Measurements from ENCODE around the gene DUSP1.

The DUSP1 gene

DNA sequence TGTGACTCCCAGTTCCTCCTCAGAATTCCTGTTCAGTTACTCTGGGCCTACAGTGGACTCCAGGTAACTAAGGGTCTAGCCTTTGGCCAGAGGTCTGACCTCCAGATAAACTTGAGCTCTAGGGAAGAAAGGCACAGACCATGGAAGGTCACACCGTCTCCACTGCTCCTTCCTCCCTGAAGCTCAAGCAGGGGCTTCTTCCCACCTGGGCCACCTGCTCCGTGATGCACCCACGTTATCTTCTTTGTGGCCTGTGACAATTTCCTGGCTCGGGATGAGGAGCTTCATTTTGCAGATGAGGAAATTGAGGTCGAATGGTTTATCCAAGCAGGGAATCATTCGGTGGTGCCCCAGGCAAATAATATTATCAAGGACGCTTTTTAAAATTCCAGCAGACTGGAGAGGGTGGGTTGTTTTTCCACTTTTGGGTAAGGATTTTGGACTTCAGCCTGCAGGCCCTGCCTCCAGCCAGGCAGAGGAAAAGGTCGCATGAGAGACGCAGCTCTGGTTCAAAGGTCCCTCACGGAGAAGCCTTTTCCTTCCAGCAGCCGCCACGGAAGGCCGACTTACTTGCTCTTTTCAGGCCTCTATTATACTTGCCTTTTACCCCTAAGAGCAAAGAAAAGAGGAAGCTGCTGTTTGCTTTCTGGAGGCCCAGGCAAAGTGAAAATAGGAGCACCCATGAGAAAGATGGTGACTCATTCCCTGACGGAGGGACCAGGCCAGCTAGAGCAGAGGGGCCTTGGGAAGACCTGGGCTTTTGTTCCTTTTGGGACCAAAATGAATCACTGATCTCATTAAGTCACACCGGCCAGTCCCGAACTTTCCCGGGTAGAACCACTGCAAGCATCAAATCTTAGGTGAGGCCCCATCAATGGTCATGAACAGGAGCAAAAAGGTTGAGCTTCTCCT lies 22.8 kb upstream of the DUSP1 start:
- Histone ChIP-seq H3K9me3 (no peaks in the 10 kb centered on the region), H3K4me3 (ENCODE audit: low read depth, low read length) (no peak overlapping the region), H3K36me3 (no peaks in the 10 kb centered on the region), H3K4me1 (no peaks in the 10 kb centered on the region), H3K27me3 (no peaks in the 10 kb centered on the region)
- TF ChIP-seq, protein P1, sequence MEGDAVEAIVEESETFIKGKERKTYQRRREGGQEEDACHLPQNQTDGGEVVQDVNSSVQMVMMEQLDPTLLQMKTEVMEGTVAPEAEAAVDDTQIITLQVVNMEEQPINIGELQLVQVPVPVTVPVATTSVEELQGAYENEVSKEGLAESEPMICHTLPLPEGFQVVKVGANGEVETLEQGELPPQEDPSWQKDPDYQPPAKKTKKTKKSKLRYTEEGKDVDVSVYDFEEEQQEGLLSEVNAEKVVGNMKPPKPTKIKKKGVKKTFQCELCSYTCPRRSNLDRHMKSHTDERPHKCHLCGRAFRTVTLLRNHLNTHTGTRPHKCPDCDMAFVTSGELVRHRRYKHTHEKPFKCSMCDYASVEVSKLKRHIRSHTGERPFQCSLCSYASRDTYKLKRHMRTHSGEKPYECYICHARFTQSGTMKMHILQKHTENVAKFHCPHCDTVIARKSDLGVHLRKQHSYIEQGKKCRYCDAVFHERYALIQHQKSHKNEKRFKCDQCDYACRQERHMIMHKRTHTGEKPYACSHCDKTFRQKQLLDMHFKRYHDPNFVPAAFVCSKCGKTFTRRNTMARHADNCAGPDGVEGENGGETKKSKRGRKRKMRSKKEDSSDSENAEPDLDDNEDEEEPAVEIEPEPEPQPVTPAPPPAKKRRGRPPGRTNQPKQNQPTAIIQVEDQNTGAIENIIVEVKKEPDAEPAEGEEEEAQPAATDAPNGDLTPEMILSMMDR (IDR thresholded peaks at IDR 0.05; ENCODE audit: low read depth, low read length): no peak
- DNase-seq: no peak

DNA sequence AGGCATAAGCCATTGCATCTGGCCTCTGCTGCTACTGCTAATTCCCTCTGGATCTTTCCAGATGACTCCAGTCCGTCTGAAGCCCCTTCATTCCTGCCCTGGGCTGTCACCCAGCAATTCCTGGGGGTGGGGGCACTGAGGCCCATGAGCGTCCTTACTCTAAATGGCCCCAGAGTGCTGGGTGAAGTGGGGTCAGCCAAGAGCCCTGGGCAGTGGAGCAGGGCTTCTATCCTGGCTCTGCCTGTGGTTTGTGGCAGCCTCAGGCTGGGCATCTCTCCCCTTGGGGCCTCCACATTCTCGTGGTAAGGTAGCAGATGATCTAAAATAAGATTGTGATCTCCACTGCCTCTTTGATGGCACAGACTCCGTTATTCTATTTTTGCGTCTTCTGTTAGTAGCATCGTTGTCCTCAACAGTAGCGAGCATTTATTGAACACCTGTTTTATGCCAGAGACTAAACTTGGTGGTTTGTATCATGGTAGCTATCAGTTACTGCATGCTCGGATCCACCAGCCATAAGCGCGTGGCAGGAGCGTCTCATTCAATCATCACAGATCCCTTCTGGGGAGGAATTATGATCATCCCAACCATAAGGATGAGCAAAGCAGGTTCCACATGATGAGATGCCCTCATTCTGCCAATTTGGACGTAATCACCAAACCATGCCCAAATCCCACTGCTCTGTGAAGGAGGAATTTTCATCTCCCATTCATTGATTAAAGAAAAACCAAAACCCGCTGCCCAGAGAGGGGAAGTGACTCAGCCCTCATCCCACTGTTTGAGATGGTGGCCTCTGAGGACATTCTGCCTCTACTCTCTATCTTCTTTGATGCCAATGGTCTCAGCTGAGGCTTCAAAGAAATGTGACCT lies 21.9 kb upstream of the DUSP1 start:
- no peak overlapping the region for H3K4me3 ChIP-seq (ENCODE audit: low read depth, low read length)
- H3K4me1 ChIP-seq: no peaks in the 10 kb centered on the region
- DNase-seq: no peak
- no peaks in the 10 kb centered on the region for H3K9me3 ChIP-seq
- no peaks in the 10 kb centered on the region for H3K36me3 ChIP-seq
- H3K27me3 ChIP-seq: no peaks in the 10 kb centered on the region
- TF ChIP-seq, protein P1 (IDR thresholded peaks at IDR 0.05; ENCODE audit: low read depth, low read length): no peak

DNA sequence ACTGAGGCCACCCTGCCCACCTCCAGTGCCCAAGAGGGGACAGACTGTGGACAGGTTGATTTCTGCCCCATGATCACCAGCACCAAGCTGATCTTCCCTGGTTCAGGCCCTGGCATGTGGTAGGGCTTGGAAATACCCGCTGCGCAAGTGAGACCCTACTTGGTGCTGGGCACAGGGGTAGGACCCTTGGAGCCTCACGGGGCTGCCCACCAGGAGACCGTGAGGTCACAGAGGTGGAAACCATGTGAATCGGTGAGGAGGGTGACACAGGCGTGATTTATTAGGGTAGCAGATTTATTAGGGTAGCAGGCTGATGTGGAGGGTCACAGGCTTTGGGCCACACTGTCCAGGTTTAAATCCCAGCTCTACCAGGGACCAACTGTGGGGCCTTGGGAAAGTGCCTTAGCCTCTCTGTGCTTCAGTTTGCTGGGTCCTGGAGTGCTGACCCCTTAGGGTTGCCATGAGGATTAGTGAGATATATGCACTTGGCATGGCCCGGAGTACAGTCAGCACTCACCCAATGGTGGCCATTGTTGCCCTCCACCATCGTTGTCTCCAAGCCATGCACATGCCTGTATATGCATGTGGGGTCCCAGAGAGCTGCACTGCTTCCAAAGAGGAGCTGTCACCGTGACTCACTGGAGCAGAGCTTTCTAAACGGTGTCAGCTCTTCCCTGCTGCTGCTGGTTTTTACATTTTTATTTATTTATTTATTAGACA lies 20.9 kb upstream of the DUSP1 start:
- Histone ChIP-seq H3K4me3 (ENCODE audit: low read depth, low read length) (no peak overlapping the region), H3K27me3 (no peaks in the 10 kb centered on the region), H3K9me3 (no peaks in the 10 kb centered on the region), H3K4me1 (no peaks in the 10 kb centered on the region), H3K36me3 (no peaks in the 10 kb centered on the region)
- TF ChIP-seq, protein P1 (IDR thresholded peaks at IDR 0.05; ENCODE audit: low read depth, low read length): no peak
- no peak for DNase-seq

DNA sequence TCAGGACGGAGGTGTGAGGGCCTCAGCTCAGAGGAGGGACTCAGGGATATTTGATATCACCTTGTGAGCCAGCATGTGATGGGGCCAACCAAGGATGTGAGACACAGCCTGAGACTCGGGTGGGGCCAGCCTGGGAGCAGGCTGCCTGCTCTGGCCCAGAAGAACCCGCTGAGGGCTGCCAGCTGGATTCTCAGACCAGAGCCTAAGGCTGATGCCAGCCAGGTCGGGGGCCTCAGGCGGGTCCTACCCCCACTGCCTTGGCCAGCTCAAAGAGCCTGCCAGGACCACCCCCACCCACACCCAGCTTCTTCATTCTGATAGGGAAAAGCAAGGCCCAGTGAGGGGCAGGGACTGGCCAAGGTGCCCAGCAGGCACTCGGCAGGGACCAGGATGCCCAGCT lies 20.3 kb upstream of the DUSP1 start:
- H3K9me3 ChIP-seq: no peaks in the 10 kb centered on the region
- DNase-seq: no peak
- TF ChIP-seq, protein P1 (IDR thresholded peaks at IDR 0.05; ENCODE audit: low read depth, low read length): no peak
- no peaks in the 10 kb centered on the region for H3K4me1 ChIP-seq
- no peaks in the 10 kb centered on the region for H3K36me3 ChIP-seq
- H3K4me3 ChIP-seq (ENCODE audit: low read depth, low read length): no peak overlapping the region
- no peaks in the 10 kb centered on the region for H3K27me3 ChIP-seq

DNA sequence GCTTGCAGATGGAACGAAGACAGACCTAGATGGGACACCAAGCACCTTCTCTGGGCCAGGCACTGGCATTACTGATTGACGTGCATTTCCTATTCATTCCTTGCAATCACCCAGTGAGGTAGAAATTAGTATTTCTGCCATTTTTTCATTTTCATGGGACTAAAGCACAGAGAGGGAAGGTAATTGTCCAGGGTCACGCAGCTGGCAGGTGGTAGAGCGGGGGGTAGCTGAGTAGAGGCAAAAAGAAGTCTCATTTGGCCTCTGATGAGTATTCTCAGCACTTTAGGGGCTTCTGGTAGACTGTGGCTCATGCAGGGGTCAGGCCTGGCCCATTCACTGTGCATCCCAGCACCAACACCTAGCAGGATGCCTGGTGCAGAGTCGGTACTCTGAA lies 19.5 kb upstream of the DUSP1 start:
- Histone ChIP-seq H3K36me3 (no peaks in the 10 kb centered on the region), H3K27me3 (no peaks in the 10 kb centered on the region), H3K9me3 (no peaks in the 10 kb centered on the region), H3K4me3 (ENCODE audit: low read depth, low read length) (no peak overlapping the region), H3K4me1 (no peaks in the 10 kb centered on the region)
- TF ChIP-seq, protein P1 (IDR thresholded peaks at IDR 0.05; ENCODE audit: low read depth, low read length): no peak
- DNase-seq: no peak

Data from BE2C (cell line).